Endodermal cell (in vitro differentiated cells): ENCODE results near the gene KDF1. TPM values are rescaled to one million over a fixed set of nuclear protein-coding genes. Genes with fewer than 3 reads are reported as not detected.

Experiments used
- DNase-seq: peaks from one replicate; pipeline ENCODE4 v3.0.0-alpha.2; 2017
- H3K27ac ChIP-seq: 2 replicates; pipeline ENCODE4 v1.5.1; 2013; ENCODE audit warnings: mild to moderate bottlenecking, low read depth, low read length, moderate library complexity
- H3K27me3 ChIP-seq: 2 replicates; pipeline ENCODE4 v1.6.1; 2013; ENCODE audit warnings: mild to moderate bottlenecking, low read length, moderate library complexity; ENCODE audit not compliant: insufficient read depth, control insufficient read depth, poor library complexity, severe bottlenecking
- H3K36me3 ChIP-seq: 2 replicates; pipeline ENCODE4 v1.7.0; 2013; ENCODE audit warnings: mild to moderate bottlenecking, low read length, moderate library complexity; ENCODE audit not compliant: control insufficient read depth, insufficient read depth
- H3K4me1 ChIP-seq: one replicate; pipeline ENCODE4 v1.7.0; 2013; ENCODE audit warnings: low read length; ENCODE audit not compliant: control insufficient read depth, insufficient read depth
- H3K4me3 ChIP-seq: 2 replicates; pipeline ENCODE4 v1.5.1; 2013; ENCODE audit warnings: mild to moderate bottlenecking, low read length, moderate library complexity
- H3K9ac ChIP-seq: 2 replicates; pipeline ENCODE4 v1.6.1; 2013; ENCODE audit warnings: mild to moderate bottlenecking, low read length, moderate library complexity; ENCODE audit not compliant: poor library complexity, severe bottlenecking; ENCODE audit errors: extremely low read depth
- H3K9me3 ChIP-seq: 2 replicates; pipeline ENCODE4 v1.6.1; 2013; ENCODE audit warnings: mild to moderate bottlenecking, low read length, moderate library complexity; ENCODE audit not compliant: control insufficient read depth
- H3K27ac Mint-ChIP-seq: 2 replicates; pipeline ENCODE4 v1.8.0; 2020; ENCODE audit warnings: mixed read lengths
- H3K27me3 Mint-ChIP-seq: 2 replicates; pipeline ENCODE4 v1.8.0; 2021; ENCODE audit warnings: mild to moderate bottlenecking, mixed read lengths; ENCODE audit not compliant: insufficient read depth
- H3K36me3 Mint-ChIP-seq: 2 replicates; pipeline ENCODE4 v1.8.0; 2020; ENCODE audit warnings: low read depth, mixed read lengths
- H3K4me1 Mint-ChIP-seq: 2 replicates; pipeline ENCODE4 v1.8.0; 2020; ENCODE audit warnings: mixed read lengths
- H3K4me3 Mint-ChIP-seq: 2 replicates; pipeline ENCODE4 v1.8.0; 2020; ENCODE audit warnings: mild to moderate bottlenecking, moderate library complexity, mixed read lengths
- H3K9me3 Mint-ChIP-seq: 2 replicates; pipeline ENCODE4 v1.8.0; 2020; ENCODE audit warnings: mild to moderate bottlenecking, mixed read lengths
- WGBS, 2 experiments: methylation state at CpG; one replicate each; pipeline versions ENCODE4 v1.1.5 to v1.1.7; 2013; ENCODE audit warnings: missing lambda C conversion rate in 2 of 2, mixed read lengths in 1 of 2; ENCODE audit not compliant: insufficient coverage in 1 of 2, insufficient read length in 1 of 2; 5-methylcytosine and 5-hydroxymethylcytosine counted together
- total RNA-seq, 2 donors: library from RNA; stranded (reverse); fragmentation: NEBNext Ultra II Directional in 1 of 2; extraction: Animal tissue kit (Norgen Biotek cat#: 25700) in 1 of 2; gene quantifications; 2 replicates in 1 of 2; 3 replicates in 1 of 2; pipeline ENCODE4 v1.2.1, GENCODE V29; 2021
- TF ChIP-seq, protein P1 (sequence below): fragments of 200-600 bp; sonication (generic); conservative IDR thresholded peaks from 2 replicates; pipeline ENCODE4 v1.5.0; 2021; ENCODE audit warnings: antibody characterized with exemption, mild to moderate bottlenecking

The KDF1 gene
- total RNA-seq, 2 donors from 2014 or later, result 17.2 to 22.7 TPM

- Histone ChIP-seq H3K9me3 (no peaks in the 10 kb centered on the region), H3K27ac (peak overlapping the region; percentile 92), H3K27me3 (no peaks in the 10 kb centered on the region), H3K4me1 (peaks cover 19% of the 10 kb centered on the region), H3K36me3 (peaks cover 20% of the 10 kb centered on the region), H3K4me3 (no peak overlapping the region), H3K9ac (no peak overlapping the region)
- TF ChIP-seq, protein P1, sequence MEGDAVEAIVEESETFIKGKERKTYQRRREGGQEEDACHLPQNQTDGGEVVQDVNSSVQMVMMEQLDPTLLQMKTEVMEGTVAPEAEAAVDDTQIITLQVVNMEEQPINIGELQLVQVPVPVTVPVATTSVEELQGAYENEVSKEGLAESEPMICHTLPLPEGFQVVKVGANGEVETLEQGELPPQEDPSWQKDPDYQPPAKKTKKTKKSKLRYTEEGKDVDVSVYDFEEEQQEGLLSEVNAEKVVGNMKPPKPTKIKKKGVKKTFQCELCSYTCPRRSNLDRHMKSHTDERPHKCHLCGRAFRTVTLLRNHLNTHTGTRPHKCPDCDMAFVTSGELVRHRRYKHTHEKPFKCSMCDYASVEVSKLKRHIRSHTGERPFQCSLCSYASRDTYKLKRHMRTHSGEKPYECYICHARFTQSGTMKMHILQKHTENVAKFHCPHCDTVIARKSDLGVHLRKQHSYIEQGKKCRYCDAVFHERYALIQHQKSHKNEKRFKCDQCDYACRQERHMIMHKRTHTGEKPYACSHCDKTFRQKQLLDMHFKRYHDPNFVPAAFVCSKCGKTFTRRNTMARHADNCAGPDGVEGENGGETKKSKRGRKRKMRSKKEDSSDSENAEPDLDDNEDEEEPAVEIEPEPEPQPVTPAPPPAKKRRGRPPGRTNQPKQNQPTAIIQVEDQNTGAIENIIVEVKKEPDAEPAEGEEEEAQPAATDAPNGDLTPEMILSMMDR, result no peak
- H3K4me1 Mint-ChIP-seq, result peaks cover 50% of the 10 kb centered on the region
- no peaks in the 10 kb centered on the region for H3K9me3 Mint-ChIP-seq
- H3K27me3 Mint-ChIP-seq, result no peaks in the 10 kb centered on the region
- no peak overlapping the region for H3K4me3 Mint-ChIP-seq
- DNase-seq, result peak; percentile 61
- WGBS, 2 experiments, result 38 to 90% methylated on average over 4 to 13 of the region's 13 CpGs
- peaks cover 21% of the 10 kb centered on the region for H3K36me3 Mint-ChIP-seq
- peak overlapping the region; percentile 53 for H3K27ac Mint-ChIP-seq
Observed at GRCh38 chr1:27001570-27002360, 41.5 kb upstream of the KDF1 start.

DNA sequence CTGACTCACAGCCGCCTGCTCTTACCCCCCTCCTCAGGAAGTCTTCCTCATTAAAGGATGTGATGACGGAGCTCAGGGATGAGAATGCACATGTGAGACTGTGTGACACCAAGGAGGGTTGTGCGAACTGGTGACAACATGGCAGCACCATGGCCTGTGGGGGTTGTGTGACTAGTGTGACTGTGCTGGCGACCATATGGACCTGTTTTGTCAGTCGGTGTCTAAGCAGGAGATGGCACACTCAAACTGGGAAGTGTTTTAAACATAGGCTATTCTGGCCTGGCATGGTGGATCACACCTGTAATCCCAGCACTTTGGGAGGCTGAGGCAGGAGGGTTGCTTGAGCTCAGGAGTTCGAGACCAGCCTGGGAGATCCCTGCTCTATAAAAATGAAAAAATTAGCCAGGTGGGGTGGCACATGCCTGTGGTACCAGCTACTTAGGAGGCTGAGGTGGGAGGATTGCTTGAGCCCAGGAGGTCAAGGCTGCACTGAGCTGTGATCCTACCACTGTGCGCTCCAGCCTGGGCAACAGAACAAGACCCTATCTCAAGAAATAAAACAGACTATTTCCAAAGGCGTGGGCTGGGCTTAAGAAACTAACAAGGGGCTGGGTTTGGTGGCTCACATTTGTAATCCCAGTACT is 40.7 kb upstream of the KDF1 start:
- Mint-ChIP-seq H3K4me3 (no peak overlapping the region), H3K36me3 (peaks cover 15% of the 10 kb centered on the region), H3K4me1 (peaks cover 51% of the 10 kb centered on the region), H3K9me3 (no peaks in the 10 kb centered on the region), H3K27ac (peak overlapping the region; percentile 89), H3K27me3 (no peaks in the 10 kb centered on the region)
- TF ChIP-seq, protein P1, result no peak
- H3K9me3 ChIP-seq, result no peaks in the 10 kb centered on the region
- H3K27me3 ChIP-seq, result no peaks in the 10 kb centered on the region
- peaks cover 13% of the 10 kb centered on the region for H3K36me3 ChIP-seq
- peak overlapping the region; percentile 92 for H3K27ac ChIP-seq
- peaks cover 21% of the 10 kb centered on the region for H3K4me1 ChIP-seq
- 84 to 96% methylated on average over 6 to 8 of the region's 8 CpGs for WGBS, 2 experiments
- no peak overlapping the region for H3K4me3 ChIP-seq
- DNase-seq, result peak; percentile 50
- no peak overlapping the region for H3K9ac ChIP-seq

- DNase-seq, result peak; percentile 44
- peaks cover 27% of the 10 kb centered on the region for H3K4me1 ChIP-seq
- H3K27me3 Mint-ChIP-seq, result no peaks in the 10 kb centered on the region
Observed at GRCh38 chr1:27000090-27000816, 40.0 kb upstream of the KDF1 start.

More at GRCh38 chr1:27000090-27000816, 40.0 kb upstream of the KDF1 start:
- H3K9me3 ChIP-seq, result no peaks in the 10 kb centered on the region
- Mint-ChIP-seq H3K4me1 (peaks cover 58% of the 10 kb centered on the region), H3K9me3 (no peaks in the 10 kb centered on the region), H3K4me3 (no peak overlapping the region), H3K27ac (peak overlapping the region; percentile 92), H3K36me3 (peaks cover 13% of the 10 kb centered on the region)
- no peak overlapping the region for H3K4me3 ChIP-seq
- H3K27ac ChIP-seq, result peak overlapping the region; percentile 92
- TF ChIP-seq, protein P1, result no peak
- no peaks in the 10 kb centered on the region for H3K27me3 ChIP-seq
- H3K36me3 ChIP-seq, result peaks cover 6% of the 10 kb centered on the region
- no peak overlapping the region for H3K9ac ChIP-seq
- WGBS, 2 experiments, result 70 to 81% methylated on average over 5 to 9 of the region's 9 CpGs
